HG03064 (cell line): ENCODE measurements around the gene ZNF281.
"Not testable (repeated sequence)": the region's sequence is repeated elsewhere in the genome, so short reads cannot be mapped to it uniquely, and the experiment has no call there.

ENCODE experiments used
- ATAC-seq: cut with Tn5 transposase; IDR thresholded peaks from one replicate; pipeline ENCODE4 v1.9.1; 2021; ENCODE audit warnings: low read depth; ENCODE audit not compliant: unreplicated experiment

ZNF281 gene

GRCh38 chr1:200367841-200368534 lies 41.8 kb downstream of the ZNF281 start:
- no peak for ATAC-seq

GRCh38 chr1:200366577-200367253 lies 43.1 kb downstream of the ZNF281 start:
- ATAC-seq = no peak

GRCh38 chr1:200365897-200366426 lies 43.9 kb downstream of the ZNF281 start:
- ATAC-seq = no peak

GRCh38 chr1:200364831-200365230 lies 45.0 kb downstream of the ZNF281 start:
- no peak for ATAC-seq

GRCh38 chr1:200364091-200364759 lies 45.6 kb downstream of the ZNF281 start:
- no peak for ATAC-seq

GRCh38 chr1:200363264-200363933 lies 46.4 kb downstream of the ZNF281 start:
- no peak for ATAC-seq

- ATAC-seq = no peak
Measured at GRCh38 chr1:200362421-200362820, 47.4 kb downstream of the ZNF281 start.

GRCh38 chr1:200359610-200360163 lies 50.1 kb downstream of the ZNF281 start:
- no peak for ATAC-seq

- ATAC-seq = not testable (repeated sequence)
Measured at GRCh38 chr1:200357925-200358324, 51.9 kb downstream of the ZNF281 start.

GRCh38 chr1:200355801-200356200 lies 54.0 kb downstream of the ZNF281 start:
- ATAC-seq = no peak
